Activated CD4-positive, alpha-beta memory T cell treated with anti-CD3 and anti-CD28 coated beads for 36 hours (primary cell): Measurements from ENCODE around the gene ENPP7. TPM values are rescaled to one million over a fixed set of nuclear protein-coding genes. Genes with fewer than 3 reads are reported as not detected.
A peak's percentile ranks its signal among the peaks of the same experiment; 100 is the strongest.

Experiments used
- CTCF ChIA-PET: fragments of 350-600 bp; sonication (Branson Sonifier 250); formaldehyde crosslinking; loops from one replicate; lab custom pipeline; 2021; ENCODE audit warnings: antibody characterized with exemption, inconsistent platforms; lab: Charles Lee
- POLR2A ChIA-PET: fragments of 350-600 bp; sonication (Branson Sonifier 250); formaldehyde crosslinking; loops from one replicate; lab custom pipeline; 2021; ENCODE audit warnings: antibody characterized with exemption; lab: Charles Lee
- DNase-seq: peaks from one replicate; pipeline ENCODE4 v3.0.0-alpha.2; 2020
- H3K27ac Mint-ChIP-seq: one replicate; pipeline ENCODE4 v1.8.0; 2021; ENCODE audit warnings: mixed read lengths
- H3K27me3 Mint-ChIP-seq: one replicate; pipeline ENCODE4 v1.8.0; 2021; ENCODE audit warnings: mixed read lengths
- H3K36me3 Mint-ChIP-seq: one replicate; pipeline ENCODE4 v1.8.0; 2021; ENCODE audit warnings: mixed read lengths
- H3K4me1 Mint-ChIP-seq: one replicate; pipeline ENCODE4 v1.8.0; 2021; ENCODE audit warnings: low read depth, mixed read lengths
- H3K4me3 Mint-ChIP-seq: one replicate; pipeline ENCODE4 v1.8.0; 2021; ENCODE audit warnings: mild to moderate bottlenecking, mixed read lengths
- H3K9me3 Mint-ChIP-seq: one replicate; pipeline ENCODE4 v1.8.0; 2021; ENCODE audit warnings: mixed read lengths
- intact Hi-C: fragments of 100-400 bp; cut with micrococcal nuclease; formaldehyde crosslinking; loops from one replicate; pipeline ENCODE4 v1.15.1; 2023
- total RNA-seq, 2 experiments: library from RNA; stranded (reverse); gene quantifications; one replicate each; pipeline ENCODE4 v1.2.3, GENCODE V29; 2021

The ENPP7 gene
- total RNA-seq, 2 experiments from 2014 or later, result 0.10 TPM; not detected in 1

- Mint-ChIP-seq H3K4me3 (no peak overlapping the region), H3K9me3 (no peaks in the 10 kb centered on the region), H3K4me1 (no peaks in the 10 kb centered on the region), H3K27ac (no peak overlapping the region), H3K36me3 (no peaks in the 10 kb centered on the region), H3K27me3 (peaks cover 4% of the 10 kb centered on the region)
- intact Hi-C loops, result loop anchor here (5.0 kb wide), 1 partner anchor 306 kb away; no protein-coding TSS in a partner anchor
- DNase-seq, result peak; percentile 69
- ChIA-PET CTCF (interaction anchor here (0.6 to 2.5 kb wide), 7 partner anchors 9 to 316 kb away, joined by 3 to 7 read pairs (median 5); no protein-coding TSS in a partner anchor), POLR2A (interaction anchor here (0.8 kb wide), 1 partner anchor 306 kb away, joined by 3 read pairs; no protein-coding TSS in a partner anchor)
Measured at GRCh38 chr17:79707931-79708891, 22.5 kb upstream of the ENPP7 start.

- ChIA-PET POLR2A (no interaction called here), CTCF (no interaction called here)
- H3K27me3 Mint-ChIP-seq, result peaks cover 10% of the 10 kb centered on the region
Measured at GRCh38 chr17:79711715-79712305, 18.9 kb upstream of the ENPP7 start.

GRCh38 chr17:79713391-79713790 is 17.4 kb upstream of the ENPP7 start:
- ChIA-PET POLR2A (no interaction called here), CTCF (no interaction called here)
- H3K4me3 Mint-ChIP-seq, result no peak overlapping the region
- intact Hi-C loops, result no loop called here
- no peak for DNase-seq
- H3K27me3 Mint-ChIP-seq, result peaks cover 12% of the 10 kb centered on the region
- no peaks in the 10 kb centered on the region for H3K9me3 Mint-ChIP-seq
- no peak overlapping the region for H3K27ac Mint-ChIP-seq
- H3K36me3 Mint-ChIP-seq, result no peaks in the 10 kb centered on the region
- no peaks in the 10 kb centered on the region for H3K4me1 Mint-ChIP-seq

More at GRCh38 chr17:79711715-79712305, 18.9 kb upstream of the ENPP7 start:
- Mint-ChIP-seq H3K27ac (no peak overlapping the region), H3K9me3 (no peaks in the 10 kb centered on the region), H3K36me3 (no peaks in the 10 kb centered on the region), H3K4me3 (no peak overlapping the region), H3K4me1 (no peaks in the 10 kb centered on the region)
- intact Hi-C loops, result no loop called here
- no peak for DNase-seq

- POLR2A ChIA-PET, result no interaction called here
- CTCF ChIA-PET, result no interaction called here
- no peaks in the 10 kb centered on the region for H3K4me1 Mint-ChIP-seq
- no peak overlapping the region for H3K27ac Mint-ChIP-seq
- H3K27me3 Mint-ChIP-seq, result peaks cover 12% of the 10 kb centered on the region
- no peaks in the 10 kb centered on the region for H3K9me3 Mint-ChIP-seq
- DNase-seq, result no peak
- intact Hi-C loops, result no loop called here
- no peaks in the 10 kb centered on the region for H3K36me3 Mint-ChIP-seq
- H3K4me3 Mint-ChIP-seq, result no peak overlapping the region
Measured at GRCh38 chr17:79714176-79715097, 16.3 kb upstream of the ENPP7 start.

GRCh38 chr17:79715098-79715942 is 15.4 kb upstream of the ENPP7 start:
- Mint-ChIP-seq H3K27me3 (peaks cover 14% of the 10 kb centered on the region), H3K36me3 (no peaks in the 10 kb centered on the region), H3K9me3 (no peaks in the 10 kb centered on the region), H3K4me3 (no peak overlapping the region), H3K4me1 (no peaks in the 10 kb centered on the region), H3K27ac (no peak overlapping the region)
- intact Hi-C loops, result no loop called here
- POLR2A ChIA-PET, result no interaction called here
- CTCF ChIA-PET, result no interaction called here
- no peak for DNase-seq

GRCh38 chr17:79715943-79716797 is 14.6 kb upstream of the ENPP7 start:
- Mint-ChIP-seq H3K4me1 (no peaks in the 10 kb centered on the region), H3K27ac (no peak overlapping the region), H3K4me3 (no peak overlapping the region), H3K27me3 (peaks cover 13% of the 10 kb centered on the region), H3K36me3 (no peaks in the 10 kb centered on the region), H3K9me3 (no peaks in the 10 kb centered on the region)
- ChIA-PET CTCF (interaction anchor here (1.7 kb wide), 1 partner anchor 8 kb away, joined by 5 read pairs; no protein-coding TSS in a partner anchor), POLR2A (no interaction called here)
- DNase-seq, result no peak
- intact Hi-C loops, result no loop called here

GRCh38 chr17:79720705-79721292 is 9.9 kb upstream of the ENPP7 start:
- intact Hi-C loops, result no loop called here
- H3K4me1 Mint-ChIP-seq, result no peaks in the 10 kb centered on the region
- no peak overlapping the region for H3K27ac Mint-ChIP-seq
- DNase-seq, result no peak
- H3K4me3 Mint-ChIP-seq, result no peak overlapping the region
- H3K27me3 Mint-ChIP-seq, result peaks cover 9% of the 10 kb centered on the region
- ChIA-PET CTCF (no interaction called here), POLR2A (no interaction called here)
- H3K9me3 Mint-ChIP-seq, result no peaks in the 10 kb centered on the region
- H3K36me3 Mint-ChIP-seq, result no peaks in the 10 kb centered on the region

GRCh38 chr17:79721993-79722671 is 8.6 kb upstream of the ENPP7 start:
- H3K4me3 Mint-ChIP-seq, result no peak overlapping the region
- no peak overlapping the region for H3K27ac Mint-ChIP-seq
- intact Hi-C loops, result no loop called here
- no peaks in the 10 kb centered on the region for H3K4me1 Mint-ChIP-seq
- ChIA-PET POLR2A (no interaction called here), CTCF (no interaction called here)
- DNase-seq, result no peak
- H3K36me3 Mint-ChIP-seq, result no peaks in the 10 kb centered on the region
- no peaks in the 10 kb centered on the region for H3K9me3 Mint-ChIP-seq
- H3K27me3 Mint-ChIP-seq, result peaks cover 6% of the 10 kb centered on the region

- CTCF ChIA-PET, result no interaction called here
- Mint-ChIP-seq H3K9me3 (no peaks in the 10 kb centered on the region), H3K36me3 (no peaks in the 10 kb centered on the region), H3K4me3 (no peak overlapping the region), H3K27me3 (peaks cover 6% of the 10 kb centered on the region), H3K27ac (peak overlapping the region; percentile 1), H3K4me1 (peaks cover 1% of the 10 kb centered on the region)
- intact Hi-C loops, result no loop called here
- no peak for DNase-seq
- POLR2A ChIA-PET, result no interaction called here
Measured at GRCh38 chr17:79722787-79723186, 8.0 kb upstream of the ENPP7 start.
